SK-N-DZ (cell line): Measurements from ENCODE around the gene TMEM126B. TPM values are rescaled to one million over a fixed set of nuclear protein-coding genes. Genes with fewer than 3 reads are reported as not detected.
"Not testable (repeated sequence)": the region's sequence is repeated elsewhere in the genome, so short reads cannot be mapped to it uniquely, and the experiment has no call there.

Experiments used
- DNase-seq: peaks from one replicate; pipeline ENCODE4 v3.0.0-alpha.2; 2015; ENCODE audit warnings: low spot score
- polyA plus RNA-seq, 2 experiments: library from polyadenylated mRNA; depleted of rRNA; stranded (reverse); fragments of >200 nt; gene quantifications; 2 replicates each; pipeline ENCODE4 v1.2.3, GENCODE V29; 2014

TMEM126B gene
- 116 and 131 TPM in 2 replicates for polyA plus RNA-seq (2014; cell fraction: cytosol; rRNA removed)
- 143 and 165 TPM in 2 replicates for polyA plus RNA-seq (2014; cell fraction: nucleus; rRNA removed)

GRCh38 chr11:85627998-85628770, at the start of gene TMEM126B:
TMEM126B (plus strand) TSS chr11:85628593; CDS start chr11:85628608, 15 bp downstream.
- peak; percentile 98 for DNase-seq

- no peak for DNase-seq
These were observed 46.3 kb upstream of the TMEM126B start for GRCh38 chr11:85582111-85582510.

- no peak for DNase-seq
These were observed 39.0 kb upstream of the TMEM126B start for GRCh38 chr11:85589373-85589772.

DNA sequence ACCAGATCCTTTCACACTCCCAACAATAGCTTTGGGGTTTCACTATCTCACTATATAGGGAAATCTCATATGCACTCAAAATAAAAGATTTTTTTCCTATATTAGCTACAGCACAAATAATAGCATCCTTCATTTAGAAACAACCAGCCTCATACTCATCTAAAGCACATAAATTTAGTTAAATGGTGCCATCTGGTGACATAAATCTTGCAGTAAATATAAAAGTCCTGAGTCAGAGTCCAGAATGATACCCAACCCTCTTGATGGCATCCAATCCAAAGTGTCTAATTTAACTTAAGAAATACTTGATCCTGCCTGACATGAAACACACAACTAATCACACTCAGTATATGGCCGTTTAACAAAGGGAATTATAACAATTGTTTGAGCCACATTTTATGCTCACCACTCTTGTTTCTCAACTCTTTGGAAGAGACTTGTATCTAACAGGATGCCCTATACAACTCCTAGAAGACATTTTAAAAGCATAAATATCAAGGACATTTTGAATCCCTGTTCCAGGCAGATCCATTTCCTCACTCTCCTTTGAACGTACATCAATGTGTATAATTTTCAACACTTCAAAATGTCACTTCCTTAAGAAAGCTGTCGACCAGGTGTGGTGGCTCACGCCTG, 37.4 kb upstream of the TMEM126B start:
- peak; percentile 41 for DNase-seq

- peak; percentile 47 for DNase-seq
These were observed 33.0 kb upstream of the TMEM126B start for GRCh38 chr11:85595285-85595884.

- no peak for DNase-seq
These were observed 31.5 kb upstream of the TMEM126B start for GRCh38 chr11:85596886-85597285.

DNA sequence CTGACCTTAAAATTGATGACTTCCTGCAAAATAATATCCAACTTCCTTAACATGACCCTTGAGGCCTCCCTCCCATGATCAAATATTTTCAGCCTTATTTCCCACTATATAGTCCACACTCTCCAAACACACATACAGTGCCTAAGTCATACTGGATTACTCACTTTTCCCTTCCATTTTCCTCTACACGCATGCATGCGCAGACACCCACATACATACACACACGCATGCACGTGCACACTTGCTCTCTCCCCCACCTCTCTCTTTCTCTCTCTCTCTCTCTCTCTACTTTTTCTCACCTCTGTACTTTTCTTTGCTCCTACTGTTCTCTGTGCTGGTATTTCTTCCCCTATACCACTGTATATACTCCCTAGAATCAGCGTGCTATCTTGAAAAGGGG, 29.3 kb upstream of the TMEM126B start:
- DNase-seq, result no peak

GRCh38 chr11:85602526-85603213, 25.7 kb upstream of the TMEM126B start:
- no peak for DNase-seq

GRCh38 chr11:85603220-85603619, 25.2 kb upstream of the TMEM126B start:
- DNase-seq, result no peak

DNA sequence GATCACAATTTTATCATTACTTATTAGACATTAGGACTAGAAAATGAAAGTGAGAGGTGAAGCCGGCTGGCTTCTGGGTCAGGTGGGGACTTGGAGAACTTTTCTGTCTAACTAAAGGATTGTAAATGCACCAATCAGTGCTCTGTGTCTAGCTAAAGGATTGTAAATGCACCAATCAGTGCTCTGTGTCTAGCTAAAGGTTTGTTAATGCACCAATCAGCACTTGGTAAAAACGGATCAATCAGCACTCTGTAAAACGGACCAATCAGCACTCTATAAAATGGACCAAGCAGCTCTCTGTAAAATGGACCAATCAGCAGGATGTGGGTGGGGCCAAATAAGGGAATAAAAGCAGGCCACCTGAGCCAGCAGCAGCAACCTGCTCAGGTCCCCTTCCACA, 22.2 kb upstream of the TMEM126B start:
- DNase-seq, result not testable (repeated sequence)

DNA sequence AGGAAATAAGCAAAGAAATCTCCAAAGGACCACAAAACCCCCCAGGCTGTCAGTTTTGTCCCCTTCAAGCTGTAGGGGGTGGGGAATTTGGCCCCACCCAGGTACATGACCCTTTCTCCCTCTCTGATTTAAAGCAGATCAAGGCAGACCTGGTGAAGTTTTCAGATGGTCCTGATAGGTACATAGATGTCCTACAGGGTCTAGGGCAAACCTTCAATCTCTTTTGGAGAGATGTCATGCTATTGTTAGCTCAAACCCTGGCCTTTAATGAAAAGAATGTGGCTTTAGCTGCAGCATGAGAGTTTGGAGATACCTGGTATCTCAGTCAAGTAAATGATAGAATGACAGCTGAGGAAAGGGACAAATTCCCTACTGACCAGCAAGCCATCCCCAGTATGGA, 19.8 kb upstream of the TMEM126B start:
- not testable (repeated sequence) for DNase-seq

DNA sequence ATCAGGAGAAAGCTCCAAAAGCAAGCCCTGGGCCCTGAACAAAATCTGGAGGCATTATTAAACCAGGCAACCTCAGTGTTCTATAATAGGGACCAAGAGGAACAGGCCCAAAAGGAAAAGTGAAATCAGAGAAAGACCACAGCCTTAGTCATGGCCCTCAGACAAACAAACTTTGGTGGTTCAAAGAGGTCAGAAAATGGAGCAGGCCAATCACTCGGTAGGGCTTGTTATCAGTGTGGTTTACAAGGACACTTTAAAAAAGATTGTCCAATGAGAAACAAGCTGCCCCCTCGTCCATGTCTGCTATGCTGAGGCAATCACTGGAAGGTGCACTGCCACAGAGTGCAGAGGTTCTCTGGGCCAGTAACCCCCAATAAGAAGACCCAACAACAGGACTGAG, 19.1 kb upstream of the TMEM126B start:
- not testable (repeated sequence) for DNase-seq

DNA sequence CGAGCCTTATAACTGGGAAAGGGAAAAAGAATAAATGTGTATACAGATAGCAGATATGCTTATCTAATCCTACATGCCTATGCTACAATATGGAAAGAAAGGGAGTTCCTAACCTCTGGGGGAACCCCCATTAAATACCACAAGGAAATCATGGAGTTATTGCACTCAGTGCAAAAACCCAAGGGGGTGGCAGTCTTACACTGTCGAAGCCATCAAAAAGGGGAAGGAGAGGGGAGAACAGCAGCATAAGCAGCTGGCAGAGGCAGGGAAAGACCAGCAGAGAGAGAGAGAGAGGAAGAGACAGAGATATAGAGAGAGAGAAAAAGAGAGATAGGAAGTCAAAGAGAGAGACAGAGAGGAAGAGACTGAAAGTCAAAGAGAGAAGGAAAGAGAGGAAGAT, 16.8 kb upstream of the TMEM126B start:
- not testable (repeated sequence) for DNase-seq

GRCh38 chr11:85619499-85619898, 8.9 kb upstream of the TMEM126B start:
- no peak for DNase-seq

- no peak for DNase-seq
These were observed 8.1 kb upstream of the TMEM126B start for GRCh38 chr11:85620256-85620655.

- DNase-seq, result no peak
These were observed 1.9 kb upstream of the TMEM126B start for GRCh38 chr11:85626496-85626895.

DNA sequence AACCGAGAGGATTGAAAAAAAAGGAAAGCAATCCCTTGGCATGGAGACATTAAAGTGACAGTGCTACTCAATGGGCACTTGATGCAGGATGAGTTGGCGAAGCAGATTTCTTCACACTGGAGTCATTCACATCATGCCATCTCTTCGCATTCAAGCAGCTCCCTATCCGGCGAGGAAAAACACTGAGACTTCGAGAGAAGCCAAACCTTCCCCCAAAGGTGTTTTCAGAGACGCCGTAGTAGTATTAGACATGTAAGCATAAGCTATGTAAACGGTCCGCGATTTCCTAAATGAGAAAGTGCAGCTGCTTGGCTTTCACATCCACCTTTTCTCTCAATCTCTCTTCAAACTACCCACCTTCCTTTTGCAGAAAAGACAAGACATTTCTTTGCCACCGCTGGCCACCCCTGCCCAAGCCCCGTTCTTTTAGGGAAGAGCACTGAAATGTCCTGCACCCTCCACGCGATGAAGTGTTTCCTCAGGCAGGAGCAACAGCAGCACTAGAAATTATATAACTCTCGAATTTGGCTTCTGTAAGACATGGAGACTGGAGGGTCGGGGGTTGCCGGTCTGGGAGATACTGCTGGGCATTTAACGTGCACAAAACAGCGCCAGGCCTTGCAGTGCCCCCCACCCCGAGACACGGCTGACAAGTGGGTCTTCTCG, 928 bp upstream of the TMEM126B start, which contains the start of gene DLG2:
Gene DLG2, minus strand, starts transcription at position 13 of the 666 bp plus-strand sequence.
- DNase-seq, result peak; percentile 32

DNA sequence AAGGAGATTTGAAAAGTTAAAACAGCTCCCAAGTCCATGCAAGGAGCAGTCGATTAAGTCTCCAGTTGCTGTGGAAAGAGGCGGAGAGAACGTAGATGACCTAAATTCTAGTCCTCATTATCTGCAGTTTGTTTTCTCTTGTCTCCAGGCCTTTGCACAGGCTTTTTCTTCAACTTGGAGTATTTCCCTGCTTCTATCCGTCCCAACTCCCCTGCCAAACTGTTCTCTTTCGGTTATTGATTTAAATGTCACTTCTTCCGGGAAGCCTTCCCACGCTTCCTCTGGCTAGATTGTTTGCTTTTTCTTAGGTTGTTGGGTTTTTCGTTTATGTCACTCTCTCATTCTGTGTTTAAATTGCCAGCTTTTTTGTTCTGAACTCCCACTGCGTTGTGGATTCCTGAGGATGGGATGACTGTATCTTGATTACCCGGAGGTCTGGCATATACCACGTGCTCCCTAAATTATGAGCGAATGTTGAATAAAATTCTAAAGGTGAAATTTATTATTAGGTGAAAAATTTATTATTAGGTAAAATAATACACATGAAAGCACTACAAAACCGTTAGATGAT, 463 bp downstream of the TMEM126B start:
- no peak for DNase-seq

- no peak for DNase-seq
These were observed 6.4 kb downstream of the TMEM126B start for GRCh38 chr11:85634747-85635146.

- no peak for DNase-seq
These were observed 14.8 kb downstream of the TMEM126B start for GRCh38 chr11:85643191-85643614.

DNA sequence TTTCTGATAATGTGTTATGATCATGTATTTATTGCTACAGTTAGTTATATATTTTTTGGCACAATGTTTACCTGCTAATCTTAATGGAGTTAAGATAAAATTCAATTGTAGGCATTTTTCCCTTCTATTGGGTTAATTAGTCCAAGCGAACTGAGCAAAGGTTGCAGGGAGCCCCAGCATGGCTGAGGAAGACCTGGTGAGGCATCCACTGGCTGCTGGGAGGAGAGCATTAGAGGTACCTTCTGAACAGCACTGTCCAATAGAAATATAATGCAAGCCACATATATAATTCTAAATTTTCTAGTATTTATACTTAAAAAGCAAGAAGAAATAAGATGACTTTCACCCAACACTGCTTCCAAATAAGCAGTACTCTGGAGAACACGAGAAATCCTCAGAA, 18.7 kb downstream of the TMEM126B start:
- no peak for DNase-seq
